Stimulated activated CD4-positive, alpha-beta T cell treated with anti-CD3 and anti-CD28 coated beads, Interleukin-12 subunit alpha, Interleukin-12 subunit beta, amount 100 ng/mL, for 4 hours (primary cell): ENCODE results near the gene SCP2.

ENCODE experiments used
- DNase-seq: peaks from one replicate; pipeline ENCODE4 v3.0.0-alpha.2; 2020

SCP2 gene

GRCh38 chr1:53046930-53047329 lies 119.9 kb downstream of the SCP2 start:
- DNase-seq: no peak

GRCh38 chr1:53047737-53048736 lies 121.0 kb downstream of the SCP2 start:
- no peak for DNase-seq

- DNase-seq: no peak
Observed at GRCh38 chr1:53048960-53049573, 122.0 kb downstream of the SCP2 start.

- DNase-seq: no peak
Observed at GRCh38 chr1:53049574-53049967, 122.5 kb downstream of the SCP2 start.

- DNase-seq: no peak
Observed at GRCh38 chr1:53050310-53050709, 123.2 kb downstream of the SCP2 start.

GRCh38 chr1:53051676-53052075 lies 124.6 kb downstream of the SCP2 start:
- no peak for DNase-seq

- DNase-seq: no peak
Observed at GRCh38 chr1:53057127-53057526, 130.1 kb downstream of the SCP2 start.

- DNase-seq: no peak
Observed at GRCh38 chr1:53060579-53060978, 133.5 kb downstream of the SCP2 start.

GRCh38 chr1:53061123-53061858 lies 134.2 kb downstream of the SCP2 start:
- no peak for DNase-seq

GRCh38 chr1:53061859-53062707 lies 135.0 kb downstream of the SCP2 start, which contains the start of gene PODN:
PODN (plus strand) TSS chr1:53062213; CDS start chr1:53069856, 7,643 bp downstream.
- no peak for DNase-seq

- DNase-seq: no peak
Observed at GRCh38 chr1:53062708-53063591, 135.9 kb downstream of the SCP2 start.

- no peak for DNase-seq
Observed at GRCh38 chr1:53063744-53064515, 136.9 kb downstream of the SCP2 start.

GRCh38 chr1:53065391-53065790 lies 138.3 kb downstream of the SCP2 start:
- no peak for DNase-seq

GRCh38 chr1:53066488-53066887 lies 139.4 kb downstream of the SCP2 start:
- DNase-seq: no peak

GRCh38 chr1:53066891-53067738 lies 140.0 kb downstream of the SCP2 start:
- no peak for DNase-seq

- no peak for DNase-seq
Observed at GRCh38 chr1:53067886-53068285, 140.8 kb downstream of the SCP2 start.

GRCh38 chr1:53068314-53069099 lies 141.4 kb downstream of the SCP2 start:
- no peak for DNase-seq

- DNase-seq: no peak
Observed at GRCh38 chr1:53069265-53069662, 142.2 kb downstream of the SCP2 start.
